Measurements from ENCODE around the gene ZCCHC2. TPM values are rescaled to one million over a fixed set of nuclear protein-coding genes. Genes with fewer than 3 reads are reported as not detected.

ZCCHC2 gene
- polyA plus RNA-seq, 2 of the 4 experiments (the other 2 are of a cell fraction) = 7.6 to 12.5 TPM

GRCh38 chr18:62494764-62495163 is 28.1 kb upstream of the ZCCHC2 start:
- WGBS (ENCODE audit: missing lambda C conversion rate) = 93% methylated on average over 3 of the region's 3 CpGs

GRCh38 chr18:62496262-62496661 is 26.6 kb upstream of the ZCCHC2 start:
- H3K4me2 ChIP-seq = no peak overlapping the region
- WGBS (ENCODE audit: missing lambda C conversion rate) = 89% methylated on average over 2 of the region's 2 CpGs
- ATAC-seq (no peak), FAIRE-seq (no peak), DNase-seq (ENCODE audit: low read depth in 1 of 2, low spot score in 1 of 2) (no peak)
- H3K9me3 ChIP-seq = no peaks in the 10 kb centered on the region
- no peak for TF ChIP-seq HOXB13 (CRISPR knock-in tag; IDR thresholded peaks at IDR 0.05; ENCODE audit: low read depth)
- TF ChIP-seq KDM5A (IDR thresholded peaks at IDR 0.05) = no peak
- TF ChIP-seq HES2 (IDR thresholded peaks at IDR 0.05) = no peak
- TF ChIP-seq RAD21 (conservative IDR thresholded peaks at IDR 0.05 in 1 of 2, IDR thresholded peaks at IDR 0.05 in 1 of 2) = no peak
- TF ChIP-seq ESRRA (IDR thresholded peaks at IDR 0.05; ENCODE audit: borderline replicate concordance, low read length) = no peak
- no peak for TF ChIP-seq HEYL (CRISPR knock-in tag; IDR thresholded peaks at IDR 0.05)
- TF ChIP-seq USF2 (IDR thresholded peaks at IDR 0.05) = no peak
- TF ChIP-seq MYC (IDR thresholded peaks at IDR 0.05; ENCODE audit: borderline replicate concordance, low read length) = no peak
- no peak for TF ChIP-seq FOXS1 (CRISPR knock-in tag; IDR thresholded peaks at IDR 0.05)
- no peak for TF ChIP-seq SREBF2 (IDR thresholded peaks at IDR 0.05)
- no peak for TF ChIP-seq MAZ (IDR thresholded peaks at IDR 0.05; ENCODE audit: borderline replicate concordance, low read depth, low read length)
- TF ChIP-seq ATOH8 (CRISPR knock-in tag; IDR thresholded peaks at IDR 0.05; ENCODE audit: low read depth) = no peak
- no peak for TF ChIP-seq JUNB (IDR thresholded peaks at IDR 0.05)
- H3K27ac ChIP-seq = no peak overlapping the region
- ChIA-PET CTCF (no interaction called here), POLR2A (no interaction called here)
- H3K4me1 ChIP-seq = no peaks in the 10 kb centered on the region
- H3K4me3 ChIP-seq = no peak overlapping the region

More at GRCh38 chr18:62494764-62495163, 28.1 kb upstream of the ZCCHC2 start:
- Histone ChIP-seq H3K4me1 (no peaks in the 10 kb centered on the region), H3K4me2 (no peak overlapping the region), H3K9me3 (no peaks in the 10 kb centered on the region), H3K4me3 (no peak overlapping the region), H3K27ac (no peak overlapping the region)
- no peak for TF ChIP-seq CHD2 (IDR thresholded peaks at IDR 0.05; ENCODE audit: low read length, partially characterized antibody)
- TF ChIP-seq RAD21 (conservative IDR thresholded peaks at IDR 0.05 in 1 of 2, IDR thresholded peaks at IDR 0.05 in 1 of 2) = no peak
- ChIA-PET POLR2A (no interaction called here), CTCF (no interaction called here)
- no peak for ATAC-seq
- no peak for FAIRE-seq
- no peak for DNase-seq (ENCODE audit: low read depth in 1 of 2, low spot score in 1 of 2)

- no peak overlapping the region for H3K27ac ChIP-seq
- no peak overlapping the region for H3K4me2 ChIP-seq
- FAIRE-seq (no peak), ATAC-seq (no peak), DNase-seq (ENCODE audit: low read depth in 1 of 2, low spot score in 1 of 2) (no peak)
- H3K9me3 ChIP-seq = no peaks in the 10 kb centered on the region
- H3K4me1 ChIP-seq = no peaks in the 10 kb centered on the region
- TF ChIP-seq POLR2AphosphoS2 (conservative IDR thresholded peaks at IDR 0.05; ENCODE audit: low read length) (no peak), FOSL2 (IDR thresholded peaks at IDR 0.05) (no peak), FOSL2 (CRISPR knock-in tag; IDR thresholded peaks at IDR 0.05) (no peak), REST (IDR thresholded peaks at IDR 0.05) (no peak; the same call in 1 of the 2 replicates), HMGXB4 (CRISPR knock-in tag; IDR thresholded peaks at IDR 0.05; ENCODE audit: borderline replicate concordance) (no peak)
- 73% methylated on average over 12 of the region's 13 CpGs for WGBS (ENCODE audit: missing lambda C conversion rate)
- CTCF ChIA-PET = interaction anchor here (1.2 kb wide), 1 partner anchor 9 kb away, joined by 4 read pairs; no protein-coding TSS in a partner anchor
- no peak overlapping the region for H3K4me3 ChIP-seq
- POLR2A ChIA-PET = no interaction called here
Measured at GRCh38 chr18:62497190-62497772, 25.5 kb upstream of the ZCCHC2 start.
